KMS-11 (cell line): Measurements from ENCODE around the gene EPM2AIP1.
"Not testable (repeated sequence)": the region's sequence is repeated elsewhere in the genome, so short reads cannot be mapped to it uniquely, and the experiment has no call there.

Experiments
- H2AFZ ChIP-seq: fragments of 200-600 bp; sonication (generic); 2 replicates; pipeline ENCODE4 v1.6.1; 2016; ENCODE audit warnings: antibody characterized with exemption, mixed run types, low read depth
- H3K27ac ChIP-seq: fragments of 200-600 bp; sonication (generic); 2 replicates; pipeline ENCODE4 v1.6.1; 2016; ENCODE audit warnings: mild to moderate bottlenecking, mixed run types
- H3K27me3 ChIP-seq: fragments of 200-600 bp; sonication (generic); 2 replicates; pipeline ENCODE4 v1.6.1; 2017; ENCODE audit warnings: mild to moderate bottlenecking, low read depth, mixed run types, moderate library complexity; ENCODE audit not compliant: insufficient read depth
- H3K36me3 ChIP-seq: fragments of 200-600 bp; sonication (generic); 2 replicates; pipeline ENCODE4 v1.6.1; 2017; ENCODE audit warnings: mild to moderate bottlenecking, mixed run types; ENCODE audit not compliant: insufficient read depth
- H3K4me1 ChIP-seq: fragments of 200-600 bp; sonication (generic); 2 replicates; pipeline ENCODE4 v1.6.1; 2016; ENCODE audit warnings: mild to moderate bottlenecking, low read depth, mixed run types; ENCODE audit not compliant: poor library complexity, severe bottlenecking
- H3K4me2 ChIP-seq: fragments of 200-600 bp; sonication (generic); 2 replicates; pipeline ENCODE4 v1.7.0; 2016; ENCODE audit warnings: mild to moderate bottlenecking, mixed run types
- H3K4me3 ChIP-seq: fragments of 200-600 bp; sonication (generic); IDR thresholded peaks from 2 replicates; pipeline ENCODE4 v1.6.1; 2017; ENCODE audit warnings: low read depth, low read length, mixed read lengths; ENCODE audit not compliant: insufficient read depth
- H3K79me2 ChIP-seq: fragments of 200-600 bp; sonication (generic); 2 replicates; pipeline ENCODE4 v1.6.1; 2016; ENCODE audit warnings: low read depth, mixed run types; ENCODE audit not compliant: insufficient read depth
- H3K9ac ChIP-seq: fragments of 200-600 bp; sonication (generic); 2 replicates; pipeline ENCODE4 v1.6.1; 2016; ENCODE audit warnings: mild to moderate bottlenecking, mixed run types
- H4K20me1 ChIP-seq: fragments of 200-600 bp; sonication (generic); 2 replicates; pipeline ENCODE4 v1.6.1; 2016; ENCODE audit warnings: mild to moderate bottlenecking, mixed run types; ENCODE audit not compliant: insufficient read depth
- CTCF ChIP-seq: fragments of 200-600 bp; sonication (generic); conservative IDR thresholded peaks from 2 replicates; pipeline ENCODE4 v1.6.1; 2017; ENCODE audit warnings: low read depth, mild to moderate bottlenecking, antibody characterized with exemption, low read length, moderate library complexity, mixed read lengths

The EPM2AIP1 gene

GRCh38 chr3:36964331-36964730, 28.6 kb downstream of the EPM2AIP1 start:
- Histone ChIP-seq H3K4me1 (no peaks in the 10 kb centered on the region), H2AFZ (no peak overlapping the region), H3K27ac (no peak overlapping the region), H4K20me1 (no peaks in the 10 kb centered on the region), H3K79me2 (no peaks in the 10 kb centered on the region), H3K36me3 (no peaks in the 10 kb centered on the region), H3K4me2 (no peak overlapping the region), H3K9ac (no peak overlapping the region), H3K4me3 (no peak overlapping the region), H3K27me3 (no peaks in the 10 kb centered on the region)
- TF ChIP-seq CTCF, result no peak

- H3K4me1 ChIP-seq, H3K4me2 ChIP-seq, H3K27me3 ChIP-seq, H3K9ac ChIP-seq, H3K4me3 ChIP-seq, H3K27ac ChIP-seq, H3K79me2 ChIP-seq, H2AFZ ChIP-seq, H4K20me1 ChIP-seq, H3K36me3 ChIP-seq: not testable (repeated sequence)
Observed at GRCh38 chr3:36963008-36963407, 29.9 kb downstream of the EPM2AIP1 start.

GRCh38 chr3:36960502-36960901, 32.4 kb downstream of the EPM2AIP1 start:
- Histone ChIP-seq H3K4me1 (no peaks in the 10 kb centered on the region), H4K20me1 (no peaks in the 10 kb centered on the region), H3K27ac (no peak overlapping the region)

GRCh38 chr3:36959821-36960220, 33.1 kb downstream of the EPM2AIP1 start:
- Histone ChIP-seq H3K9ac (no peak overlapping the region), H3K4me1 (no peaks in the 10 kb centered on the region), H3K36me3 (no peaks in the 10 kb centered on the region), H3K4me2 (no peak overlapping the region), H3K79me2 (no peaks in the 10 kb centered on the region), H3K4me3 (no peak overlapping the region), H2AFZ (no peak overlapping the region), H3K27ac (no peak overlapping the region), H3K27me3 (no peaks in the 10 kb centered on the region), H4K20me1 (no peaks in the 10 kb centered on the region)
- TF ChIP-seq CTCF, result no peak

More at GRCh38 chr3:36960502-36960901, 32.4 kb downstream of the EPM2AIP1 start:
- Histone ChIP-seq H2AFZ (no peak overlapping the region), H3K9ac (no peak overlapping the region), H3K27me3 (no peaks in the 10 kb centered on the region), H3K79me2 (no peaks in the 10 kb centered on the region), H3K4me3 (no peak overlapping the region), H3K36me3 (no peaks in the 10 kb centered on the region), H3K4me2 (no peak overlapping the region)
- no peak for TF ChIP-seq CTCF

- Histone ChIP-seq H3K4me3 (no peak overlapping the region), H3K79me2 (no peaks in the 10 kb centered on the region), H3K9ac (no peak overlapping the region), H4K20me1 (no peaks in the 10 kb centered on the region), H2AFZ (no peak overlapping the region), H3K4me2 (no peak overlapping the region), H3K27ac (no peak overlapping the region), H3K36me3 (no peaks in the 10 kb centered on the region), H3K27me3 (no peaks in the 10 kb centered on the region), H3K4me1 (no peaks in the 10 kb centered on the region)
- no peak for TF ChIP-seq CTCF
Observed at GRCh38 chr3:36957862-36958686, 34.9 kb downstream of the EPM2AIP1 start.
